ENCODE measurements around the gene CCDC27.

- TF ChIP-seq, protein P1, sequence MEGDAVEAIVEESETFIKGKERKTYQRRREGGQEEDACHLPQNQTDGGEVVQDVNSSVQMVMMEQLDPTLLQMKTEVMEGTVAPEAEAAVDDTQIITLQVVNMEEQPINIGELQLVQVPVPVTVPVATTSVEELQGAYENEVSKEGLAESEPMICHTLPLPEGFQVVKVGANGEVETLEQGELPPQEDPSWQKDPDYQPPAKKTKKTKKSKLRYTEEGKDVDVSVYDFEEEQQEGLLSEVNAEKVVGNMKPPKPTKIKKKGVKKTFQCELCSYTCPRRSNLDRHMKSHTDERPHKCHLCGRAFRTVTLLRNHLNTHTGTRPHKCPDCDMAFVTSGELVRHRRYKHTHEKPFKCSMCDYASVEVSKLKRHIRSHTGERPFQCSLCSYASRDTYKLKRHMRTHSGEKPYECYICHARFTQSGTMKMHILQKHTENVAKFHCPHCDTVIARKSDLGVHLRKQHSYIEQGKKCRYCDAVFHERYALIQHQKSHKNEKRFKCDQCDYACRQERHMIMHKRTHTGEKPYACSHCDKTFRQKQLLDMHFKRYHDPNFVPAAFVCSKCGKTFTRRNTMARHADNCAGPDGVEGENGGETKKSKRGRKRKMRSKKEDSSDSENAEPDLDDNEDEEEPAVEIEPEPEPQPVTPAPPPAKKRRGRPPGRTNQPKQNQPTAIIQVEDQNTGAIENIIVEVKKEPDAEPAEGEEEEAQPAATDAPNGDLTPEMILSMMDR (IDR thresholded peaks at IDR 0.05) = no peak
- TF ChIP-seq POLR2A (IDR thresholded peaks at IDR 0.05) = no peak
- no peak for TF ChIP-seq POLR2AphosphoS5 (IDR thresholded peaks at IDR 0.05)
These were observed 2.7 kb upstream of the CCDC27 start for GRCh38 chr1:3749512-3749911.

Data from transverse colon (tissue), 4 donors.